Astrocyte (in vitro differentiated cells and primary cell): ENCODE data around the gene TPPP3. TPM values are rescaled to one million over a fixed set of nuclear protein-coding genes. Genes with fewer than 3 reads are reported as not detected.
A peak's percentile ranks its signal among the peaks of the same experiment; 100 is the strongest.

Experiments
- DNase-seq: peaks from one replicate; pipeline ENCODE4 v3.0.0-alpha.2; 2010; ENCODE audit warnings: low read depth
- FAIRE-seq: peaks from 2 replicates; lab custom pipeline; 2011; peaks lifted over from hg19 to GRCh38; lab: Jason Lieb, UNC
- H2AFZ ChIP-seq: 2 replicates; pipeline ENCODE4 v1.6.0; 2012; ENCODE audit warnings: low read depth, low read length, inconsistent platforms
- H3K27ac ChIP-seq: 2 replicates; pipeline ENCODE4 v1.5.1; 2011; ENCODE audit warnings: low read depth, low read length, inconsistent platforms
- H3K27me3 ChIP-seq: 2 replicates; pipeline ENCODE4 v1.6.0; 2011; ENCODE audit warnings: low read length, inconsistent platforms; ENCODE audit not compliant: insufficient read depth
- H3K36me3 ChIP-seq: 2 replicates; pipeline ENCODE4 v1.5.1; 2011; ENCODE audit warnings: low read length, inconsistent platforms; ENCODE audit not compliant: insufficient read depth
- H3K4me1 ChIP-seq: 2 replicates; pipeline ENCODE4 v1.5.1; 2011; ENCODE audit warnings: low read length, inconsistent platforms; ENCODE audit not compliant: insufficient read depth
- H3K4me2 ChIP-seq: 2 replicates; pipeline ENCODE4 v1.6.0; 2012; ENCODE audit warnings: low read length, inconsistent platforms
- H3K4me3 ChIP-seq: 2 replicates; pipeline ENCODE4 v1.5.1; 2011; ENCODE audit warnings: low read depth, mild to moderate bottlenecking, low read length, inconsistent platforms; ENCODE audit not compliant: insufficient read depth
- H3K79me2 ChIP-seq: 2 replicates; pipeline ENCODE4 v1.6.0; 2012; ENCODE audit warnings: mild to moderate bottlenecking, low read length, inconsistent platforms; ENCODE audit not compliant: insufficient read depth
- H3K9ac ChIP-seq: 2 replicates; pipeline ENCODE4 v1.6.0; 2012; ENCODE audit warnings: mild to moderate bottlenecking, low read length, inconsistent platforms
- H3K9me3 ChIP-seq: 2 replicates; pipeline ENCODE4 v1.5.1; 2012; ENCODE audit warnings: low read depth, mild to moderate bottlenecking, low read length, inconsistent platforms; ENCODE audit not compliant: insufficient read depth
- H4K20me1 ChIP-seq: 2 replicates; pipeline ENCODE4 v1.6.0; 2012; ENCODE audit warnings: low read length, inconsistent platforms; ENCODE audit not compliant: insufficient read depth
- H3K27ac Mint-ChIP-seq: one replicate; pipeline ENCODE4 v1.8.0; 2021; ENCODE audit warnings: mild to moderate bottlenecking, mixed read lengths; ENCODE audit not compliant: unreplicated experiment
- H3K27me3 Mint-ChIP-seq: one replicate; pipeline ENCODE4 v1.8.0; 2021; ENCODE audit warnings: low read depth, mixed read lengths; ENCODE audit not compliant: unreplicated experiment
- H3K36me3 Mint-ChIP-seq: one replicate; pipeline ENCODE4 v1.8.0; 2021; ENCODE audit warnings: low read depth, mixed read lengths; ENCODE audit not compliant: unreplicated experiment
- H3K4me1 Mint-ChIP-seq: one replicate; pipeline ENCODE4 v1.8.0; 2021; ENCODE audit warnings: low read depth, mixed read lengths; ENCODE audit not compliant: unreplicated experiment
- H3K4me3 Mint-ChIP-seq: one replicate; pipeline ENCODE4 v1.8.0; 2021; ENCODE audit warnings: mild to moderate bottlenecking, moderate library complexity, mixed read lengths; ENCODE audit not compliant: unreplicated experiment
- H3K9me3 Mint-ChIP-seq: one replicate; pipeline ENCODE4 v1.8.0; 2021; ENCODE audit warnings: mild to moderate bottlenecking, mixed read lengths; ENCODE audit not compliant: unreplicated experiment
- EZH2 ChIP-seq: IDR thresholded peaks from 2 replicates; pipeline ENCODE4 v1.6.1; 2012; ENCODE audit warnings: mild to moderate bottlenecking, low read length, inconsistent platforms; ENCODE audit not compliant: insufficient read depth
- total RNA-seq: library from RNA; stranded (reverse); gene quantifications from 2 replicates; pipeline ENCODE4 v1.2.1, GENCODE V29; 2021
- TF ChIP-seq, protein P1 (sequence below): IDR thresholded peaks from 2 replicates; pipeline ENCODE4 v1.5.1; 2011; ENCODE audit warnings: low read depth, mild to moderate bottlenecking, inconsistent platforms, low read length, moderate library complexity; ENCODE audit not compliant: insufficient read depth

The TPPP3 gene
- total RNA-seq, 1 donor from 2014 or later, result 0.75 TPM

DNA sequence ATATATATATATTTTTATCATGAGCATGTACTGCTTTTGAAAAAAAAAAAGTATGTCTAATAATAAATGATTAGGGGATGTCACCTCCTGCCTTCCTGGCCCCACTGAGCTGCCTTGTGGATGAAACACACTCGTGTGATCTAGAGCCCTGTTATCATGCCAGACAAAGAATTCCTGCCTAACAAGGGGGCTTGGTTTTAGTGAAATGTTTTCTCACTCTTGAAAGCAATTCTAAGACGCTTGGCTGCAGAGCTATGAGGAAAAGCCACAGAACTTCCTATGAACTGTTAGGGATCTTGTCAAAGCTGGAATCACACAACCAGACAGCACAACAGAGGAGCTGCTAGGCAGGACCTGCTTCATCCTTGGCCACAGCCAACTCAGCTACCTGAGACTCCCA lies 19.0 kb upstream of the TPPP3 start:
- TF ChIP-seq, protein P1, sequence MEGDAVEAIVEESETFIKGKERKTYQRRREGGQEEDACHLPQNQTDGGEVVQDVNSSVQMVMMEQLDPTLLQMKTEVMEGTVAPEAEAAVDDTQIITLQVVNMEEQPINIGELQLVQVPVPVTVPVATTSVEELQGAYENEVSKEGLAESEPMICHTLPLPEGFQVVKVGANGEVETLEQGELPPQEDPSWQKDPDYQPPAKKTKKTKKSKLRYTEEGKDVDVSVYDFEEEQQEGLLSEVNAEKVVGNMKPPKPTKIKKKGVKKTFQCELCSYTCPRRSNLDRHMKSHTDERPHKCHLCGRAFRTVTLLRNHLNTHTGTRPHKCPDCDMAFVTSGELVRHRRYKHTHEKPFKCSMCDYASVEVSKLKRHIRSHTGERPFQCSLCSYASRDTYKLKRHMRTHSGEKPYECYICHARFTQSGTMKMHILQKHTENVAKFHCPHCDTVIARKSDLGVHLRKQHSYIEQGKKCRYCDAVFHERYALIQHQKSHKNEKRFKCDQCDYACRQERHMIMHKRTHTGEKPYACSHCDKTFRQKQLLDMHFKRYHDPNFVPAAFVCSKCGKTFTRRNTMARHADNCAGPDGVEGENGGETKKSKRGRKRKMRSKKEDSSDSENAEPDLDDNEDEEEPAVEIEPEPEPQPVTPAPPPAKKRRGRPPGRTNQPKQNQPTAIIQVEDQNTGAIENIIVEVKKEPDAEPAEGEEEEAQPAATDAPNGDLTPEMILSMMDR, result no peak
- TF ChIP-seq EZH2, result no peak
- Histone ChIP-seq H3K4me2 (no peak overlapping the region), H2AFZ (no peak overlapping the region), H3K27me3 (no peaks in the 10 kb centered on the region), H3K4me1 (peaks cover 8% of the 10 kb centered on the region), H3K79me2 (no peaks in the 10 kb centered on the region), H3K9me3 (no peaks in the 10 kb centered on the region), H3K27ac (no peak overlapping the region), H4K20me1 (no peaks in the 10 kb centered on the region), H3K36me3 (no peaks in the 10 kb centered on the region), H3K9ac (no peak overlapping the region), H3K4me3 (no peak overlapping the region)
- DNase-seq, result peak; percentile 31
- peaks cover 4% of the 10 kb centered on the region for H3K36me3 Mint-ChIP-seq
- no peak overlapping the region for H3K4me3 Mint-ChIP-seq
- H3K27ac Mint-ChIP-seq, result no peak overlapping the region
- no peaks in the 10 kb centered on the region for H3K9me3 Mint-ChIP-seq
- FAIRE-seq, result no peak
- peaks cover 8% of the 10 kb centered on the region for H3K27me3 Mint-ChIP-seq
- H3K4me1 Mint-ChIP-seq, result peaks cover 7% of the 10 kb centered on the region

DNA sequence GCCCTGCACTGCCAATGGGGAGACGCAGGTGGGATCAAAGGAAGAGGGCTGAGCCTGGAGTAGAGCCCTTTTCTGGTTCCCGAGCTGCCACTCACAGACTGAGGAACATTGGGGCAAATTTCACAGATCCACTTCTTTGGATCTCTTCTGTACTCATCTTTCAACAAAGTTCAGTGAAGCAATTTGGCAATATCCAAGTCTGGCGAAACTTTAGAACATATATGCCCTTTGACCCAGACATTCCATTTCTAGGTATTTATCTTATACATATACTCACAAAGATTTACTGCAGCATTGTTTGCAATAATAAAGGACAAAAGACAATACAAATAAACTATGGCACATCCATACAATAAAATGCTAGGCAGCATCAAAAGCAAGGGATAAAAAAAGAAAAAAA lies 18.0 kb upstream of the TPPP3 start:
- FAIRE-seq, result no peak
- Mint-ChIP-seq H3K4me1 (peaks cover 12% of the 10 kb centered on the region), H3K27me3 (peaks cover 4% of the 10 kb centered on the region), H3K36me3 (peaks cover 4% of the 10 kb centered on the region), H3K9me3 (no peaks in the 10 kb centered on the region), H3K4me3 (no peak overlapping the region), H3K27ac (no peak overlapping the region)
- Histone ChIP-seq H3K27ac (no peak overlapping the region), H2AFZ (no peak overlapping the region), H3K79me2 (no peaks in the 10 kb centered on the region), H3K9me3 (no peaks in the 10 kb centered on the region), H4K20me1 (no peaks in the 10 kb centered on the region), H3K4me1 (peaks cover 17% of the 10 kb centered on the region), H3K9ac (no peak overlapping the region), H3K36me3 (no peaks in the 10 kb centered on the region), H3K27me3 (no peaks in the 10 kb centered on the region), H3K4me2 (no peak overlapping the region), H3K4me3 (no peak overlapping the region)
- no peak for TF ChIP-seq EZH2
- TF ChIP-seq, protein P1, result no peak
- no peak for DNase-seq

DNA sequence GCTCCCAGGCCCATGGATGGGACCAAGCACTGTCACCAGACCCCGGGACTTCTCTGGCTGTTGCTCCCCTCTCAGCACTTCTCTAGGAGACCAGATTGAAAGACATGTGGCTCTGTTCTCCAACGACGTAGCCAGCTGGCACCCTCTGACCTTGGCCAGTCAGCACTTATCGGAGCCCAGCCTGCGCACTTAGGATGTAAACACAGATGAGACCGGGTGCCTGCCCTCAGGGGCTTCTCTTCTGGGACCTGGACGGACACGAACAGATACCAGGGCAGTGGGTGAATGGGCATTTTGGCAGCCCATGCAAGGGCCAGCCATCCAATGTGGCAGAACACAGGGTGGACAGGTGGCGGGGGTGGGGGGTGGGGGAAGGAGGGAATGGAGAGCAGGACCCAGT lies 16.3 kb upstream of the TPPP3 start:
- no peak overlapping the region for H3K9ac ChIP-seq
- no peak overlapping the region for H2AFZ ChIP-seq
- H3K4me1 Mint-ChIP-seq, result peaks cover 14% of the 10 kb centered on the region
- H4K20me1 ChIP-seq, result no peaks in the 10 kb centered on the region
- no peaks in the 10 kb centered on the region for H3K36me3 ChIP-seq
- no peaks in the 10 kb centered on the region for H3K9me3 Mint-ChIP-seq
- H3K4me1 ChIP-seq, result peaks cover 21% of the 10 kb centered on the region
- no peaks in the 10 kb centered on the region for H3K27me3 ChIP-seq
- peaks cover 4% of the 10 kb centered on the region for H3K36me3 Mint-ChIP-seq
- no peak overlapping the region for H3K4me2 ChIP-seq
- H3K27ac ChIP-seq, result no peak overlapping the region
- no peaks in the 10 kb centered on the region for H3K79me2 ChIP-seq
- no peak overlapping the region for H3K27ac Mint-ChIP-seq
- no peak for TF ChIP-seq EZH2
- TF ChIP-seq, protein P1, result no peak
- peaks cover 4% of the 10 kb centered on the region for H3K27me3 Mint-ChIP-seq
- no peak for FAIRE-seq
- no peak for DNase-seq
- no peaks in the 10 kb centered on the region for H3K9me3 ChIP-seq
- H3K4me3 Mint-ChIP-seq, result no peak overlapping the region
- H3K4me3 ChIP-seq, result no peak overlapping the region
